Ureter (tissue), 1 donor: ENCODE data around the gene OR51F2. TPM values are rescaled to one million over a fixed set of nuclear protein-coding genes. Genes with fewer than 3 reads are reported as not detected.
"Not testable (repeated sequence)": the region's sequence is repeated elsewhere in the genome, so short reads cannot be mapped to it uniquely, and the experiment has no call there.

Experiments
- DNase-seq: peaks from one replicate; pipeline ENCODE4 v3.0.0-alpha.2; 2020; ENCODE audit warnings: low spot score
- total RNA-seq: library from RNA; stranded (reverse); gene quantifications from one replicate; pipeline ENCODE4 v1.2.4, GENCODE V29; 2023
- donor health status: DM: yes; HTN: yes; CAD: no.

Gene OR51F2
- total RNA-seq, result not detected

GRCh38 chr11:4821021-4821420 lies at the start of gene OR51F2:
Gene OR51F2 (plus strand): TSS chr11:4821321. CDS start chr11:4821422, 101 bp downstream.
- no peak for DNase-seq

GRCh38 chr11:4782454-4782853 lies 38.7 kb upstream of the OR51F2 start:
- DNase-seq, result no peak

GRCh38 chr11:4797206-4797605 lies 23.9 kb upstream of the OR51F2 start:
- DNase-seq, result no peak

GRCh38 chr11:4798427-4799183 lies 22.5 kb upstream of the OR51F2 start:
- no peak for DNase-seq

GRCh38 chr11:4801316-4801715 lies 19.8 kb upstream of the OR51F2 start:
- not testable (repeated sequence) for DNase-seq

GRCh38 chr11:4804280-4804679 lies 16.8 kb upstream of the OR51F2 start, which contains the start of gene OR52R1:
Gene OR52R1 (minus strand): TSS chr11:4804380. CDS start chr11:4804380, 0 bp downstream.
- no peak for DNase-seq

GRCh38 chr11:4808476-4808875 lies 12.6 kb upstream of the OR51F2 start:
- no peak for DNase-seq

- no peak for DNase-seq
Measured at GRCh38 chr11:4809246-4809645, 11.9 kb upstream of the OR51F2 start.

- no peak for DNase-seq
Measured at GRCh38 chr11:4825132-4825531, 4.0 kb downstream of the OR51F2 start.

GRCh38 chr11:4826425-4826824 lies 5.3 kb downstream of the OR51F2 start:
- peak; percentile 49 for DNase-seq

GRCh38 chr11:4830346-4830745 lies 9.2 kb downstream of the OR51F2 start:
- no peak for DNase-seq

GRCh38 chr11:4830909-4831308 lies 9.8 kb downstream of the OR51F2 start:
- DNase-seq, result no peak

- no peak for DNase-seq
Measured at GRCh38 chr11:4839851-4840549, 18.9 kb downstream of the OR51F2 start.

GRCh38 chr11:4848908-4849532 lies 27.9 kb downstream of the OR51F2 start, which contains the start of gene OR51S1:
Gene OR51S1 (minus strand): TSS chr11:4849208. CDS start chr11:4849208, 0 bp downstream.
- DNase-seq, result no peak

GRCh38 chr11:4851033-4851432 lies 29.9 kb downstream of the OR51F2 start:
- DNase-seq, result no peak

GRCh38 chr11:4854286-4854685 lies 33.2 kb downstream of the OR51F2 start:
- not testable (repeated sequence) for DNase-seq

- no peak for DNase-seq
Measured at GRCh38 chr11:4862447-4863236, 41.5 kb downstream of the OR51F2 start.

- DNase-seq, result no peak
Measured at GRCh38 chr11:4863876-4864275, 42.8 kb downstream of the OR51F2 start.

- DNase-seq, result no peak
Measured at GRCh38 chr11:4865855-4866254, 44.7 kb downstream of the OR51F2 start.
